ENCODE results near the gene CELF1.

DNA sequence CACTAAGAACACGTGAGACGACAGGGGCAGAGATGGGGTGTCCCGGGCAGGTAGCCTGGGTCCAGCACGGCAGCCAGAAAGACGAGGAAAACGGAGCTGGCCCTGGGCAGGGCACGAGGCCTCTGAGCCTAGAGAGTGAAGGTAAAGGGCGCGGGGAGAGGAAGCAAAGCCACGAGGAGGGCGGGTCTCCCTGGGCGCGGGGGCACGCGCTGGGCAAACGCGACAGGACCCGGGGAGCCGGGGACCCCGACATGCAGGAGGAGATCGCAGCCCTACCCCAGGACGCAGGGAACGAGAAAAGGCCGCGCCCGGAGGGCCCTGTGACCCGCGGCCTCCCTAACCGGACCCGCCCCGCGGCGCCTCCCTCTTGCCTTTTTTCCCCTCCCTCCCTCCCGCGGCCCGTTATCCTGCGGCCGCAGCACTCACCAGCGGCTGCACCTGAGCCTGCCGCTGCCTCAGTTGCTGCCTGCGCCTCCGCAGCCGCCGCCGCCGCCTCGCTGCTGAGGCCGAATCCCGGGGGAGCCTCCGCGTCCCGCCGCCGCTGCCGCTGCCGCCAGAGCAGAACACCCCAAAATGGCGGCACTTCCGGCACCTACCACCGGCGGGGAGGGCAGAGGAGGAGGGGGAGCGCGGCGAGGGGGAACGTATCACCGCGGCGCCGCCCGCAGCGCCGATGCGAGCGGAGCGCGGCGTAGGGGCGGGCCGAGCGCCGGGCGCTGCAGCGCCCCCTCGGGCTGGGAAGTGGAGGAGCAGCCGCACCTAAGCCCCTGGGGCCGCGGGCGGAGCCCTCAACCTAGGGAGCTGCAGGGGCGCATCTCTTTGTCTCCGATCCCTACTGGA is at the start of gene CELF1:
- TF ChIP-seq, protein P1, sequence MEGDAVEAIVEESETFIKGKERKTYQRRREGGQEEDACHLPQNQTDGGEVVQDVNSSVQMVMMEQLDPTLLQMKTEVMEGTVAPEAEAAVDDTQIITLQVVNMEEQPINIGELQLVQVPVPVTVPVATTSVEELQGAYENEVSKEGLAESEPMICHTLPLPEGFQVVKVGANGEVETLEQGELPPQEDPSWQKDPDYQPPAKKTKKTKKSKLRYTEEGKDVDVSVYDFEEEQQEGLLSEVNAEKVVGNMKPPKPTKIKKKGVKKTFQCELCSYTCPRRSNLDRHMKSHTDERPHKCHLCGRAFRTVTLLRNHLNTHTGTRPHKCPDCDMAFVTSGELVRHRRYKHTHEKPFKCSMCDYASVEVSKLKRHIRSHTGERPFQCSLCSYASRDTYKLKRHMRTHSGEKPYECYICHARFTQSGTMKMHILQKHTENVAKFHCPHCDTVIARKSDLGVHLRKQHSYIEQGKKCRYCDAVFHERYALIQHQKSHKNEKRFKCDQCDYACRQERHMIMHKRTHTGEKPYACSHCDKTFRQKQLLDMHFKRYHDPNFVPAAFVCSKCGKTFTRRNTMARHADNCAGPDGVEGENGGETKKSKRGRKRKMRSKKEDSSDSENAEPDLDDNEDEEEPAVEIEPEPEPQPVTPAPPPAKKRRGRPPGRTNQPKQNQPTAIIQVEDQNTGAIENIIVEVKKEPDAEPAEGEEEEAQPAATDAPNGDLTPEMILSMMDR (IDR thresholded peaks at IDR 0.05; ENCODE audit: low read length): peak; percentile 73
- TF ChIP-seq EZH2 (IDR thresholded peaks at IDR 0.05; ENCODE audit: borderline replicate concordance, low read length): no peak
